ENCODE data around the gene NEK9.

DNA sequence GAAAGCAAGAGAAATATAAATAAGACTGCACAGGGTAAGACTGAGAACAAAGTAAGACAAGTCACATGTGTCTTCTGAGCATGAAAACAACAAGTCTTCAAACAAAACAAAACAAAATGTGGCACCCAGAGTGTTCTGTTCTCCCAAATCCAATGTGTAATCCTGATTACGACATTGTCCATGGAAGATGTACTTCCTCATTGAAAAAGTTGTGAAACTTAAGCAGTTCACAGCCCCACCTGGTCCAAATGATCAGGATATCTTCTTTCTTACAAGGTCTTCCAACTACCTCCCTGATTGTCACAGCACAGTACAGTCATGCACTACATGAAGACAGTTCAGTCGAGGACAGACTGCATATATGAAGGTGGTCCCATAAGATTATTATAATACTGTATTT lies 23.3 kb upstream of the NEK9 start:
- no peak for TF ChIP-seq POLR2A (IDR thresholded peaks at IDR 0.05; ENCODE audit: low read length)
- no peak for TF ChIP-seq GATA1 (IDR thresholded peaks at IDR 0.05; ENCODE audit: low read depth, low read length)
